Ishikawa (cell line): ENCODE data around the gene RAB8B.

Experiments
- CEBPB ChIP-seq: IDR thresholded peaks from 2 replicates; pipeline ENCODE4 v1.6.1; 2012
- CREB1 ChIP-seq: IDR thresholded peaks from 2 replicates; pipeline ENCODE4 v1.6.1; 2012; ENCODE audit warnings: low read depth
- EGR1 ChIP-seq: IDR thresholded peaks from 2 replicates; pipeline ENCODE4 v1.6.1; 2012
- EP300 ChIP-seq: IDR thresholded peaks from 2 replicates; pipeline ENCODE4 v1.6.1; 2012; ENCODE audit warnings: borderline replicate concordance
- FOXM1 ChIP-seq: IDR thresholded peaks from 2 replicates; pipeline ENCODE4 v1.6.1; 2012; ENCODE audit warnings: low read depth, borderline replicate concordance
- NFIC ChIP-seq: IDR thresholded peaks from 2 replicates; pipeline ENCODE4 v1.6.1; 2012
- RAD21 ChIP-seq: IDR thresholded peaks from 2 replicates; pipeline ENCODE4 v1.6.1; 2012; ENCODE audit warnings: low read depth
- TAF1 ChIP-seq: IDR thresholded peaks from 2 replicates; pipeline ENCODE4 v1.6.1; 2012; ENCODE audit warnings: low read depth, mild to moderate bottlenecking
- TCF12 ChIP-seq: IDR thresholded peaks from 2 replicates; pipeline ENCODE4 v1.6.1; 2012; ENCODE audit warnings: low read depth
- TEAD4 ChIP-seq: IDR thresholded peaks from 2 replicates; pipeline ENCODE4 v1.6.1; 2012
- YY1 ChIP-seq: IDR thresholded peaks from 2 replicates; pipeline ENCODE4 v1.6.1; 2012; ENCODE audit warnings: low read depth
- ZBTB7A ChIP-seq: IDR thresholded peaks from 2 replicates; pipeline ENCODE4 v1.6.1; 2012; ENCODE audit warnings: low read depth
- TF ChIP-seq, protein P1 (sequence below): IDR thresholded peaks from 2 replicates; pipeline ENCODE4 v1.6.1; 2012; ENCODE audit warnings: low read depth, mild to moderate bottlenecking
- TF ChIP-seq, protein P2 (sequence below): IDR thresholded peaks from 2 replicates; pipeline ENCODE4 v1.6.1; 2012
- TF ChIP-seq, protein P3 (sequence below): IDR thresholded peaks from 2 replicates; pipeline ENCODE4 v1.6.1; 2012

RAB8B gene

DNA sequence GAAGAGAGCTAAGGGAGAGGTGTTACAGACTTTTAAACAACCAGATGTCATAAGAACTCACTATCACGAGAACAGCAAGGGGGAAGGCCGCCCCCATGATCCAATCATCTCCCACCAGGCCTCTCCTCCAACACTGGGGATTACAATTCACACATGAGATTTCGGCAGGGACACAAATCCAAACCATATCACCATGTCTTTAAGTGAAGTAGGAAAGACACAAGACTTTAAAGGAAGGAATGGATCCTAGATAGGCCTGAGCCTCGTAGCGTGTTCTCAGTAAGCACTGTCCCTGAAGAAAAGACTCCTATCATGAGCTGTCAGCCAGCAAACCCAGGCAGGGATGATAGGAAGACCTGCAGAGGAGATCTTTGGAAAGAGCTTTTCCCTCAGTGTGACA lies 17.0 kb upstream of the RAB8B start:
- TF ChIP-seq EGR1, result no peak

DNA sequence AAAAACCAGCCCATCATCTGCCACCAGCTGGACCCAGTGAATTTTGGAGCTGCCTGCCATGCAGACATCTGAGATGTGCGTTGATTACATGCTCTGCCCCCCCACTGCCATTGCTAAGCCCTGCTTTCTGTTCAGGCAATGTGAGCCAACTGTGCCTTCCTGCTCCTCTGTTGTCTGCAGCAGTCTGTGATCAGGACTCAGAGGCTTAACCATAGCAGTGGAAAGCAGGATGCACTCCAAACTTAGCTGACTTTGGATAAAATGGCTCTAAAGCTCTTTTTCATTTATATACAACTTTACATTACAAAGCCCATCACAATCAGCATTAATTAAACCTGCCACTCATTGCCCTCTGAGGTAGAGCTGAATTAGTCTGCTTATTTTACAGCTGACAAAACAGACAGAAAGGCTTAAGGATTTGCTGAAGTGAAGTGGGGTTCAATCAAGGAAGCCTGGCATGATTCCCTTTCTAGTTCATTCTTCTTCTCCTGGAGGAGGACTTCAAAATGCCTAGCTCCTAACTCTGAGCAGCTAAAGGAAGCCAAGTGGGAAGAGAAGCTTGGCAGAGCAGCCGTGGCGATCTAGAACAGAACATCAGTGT lies 16.5 kb upstream of the RAB8B start:
- TF ChIP-seq, protein P1, sequence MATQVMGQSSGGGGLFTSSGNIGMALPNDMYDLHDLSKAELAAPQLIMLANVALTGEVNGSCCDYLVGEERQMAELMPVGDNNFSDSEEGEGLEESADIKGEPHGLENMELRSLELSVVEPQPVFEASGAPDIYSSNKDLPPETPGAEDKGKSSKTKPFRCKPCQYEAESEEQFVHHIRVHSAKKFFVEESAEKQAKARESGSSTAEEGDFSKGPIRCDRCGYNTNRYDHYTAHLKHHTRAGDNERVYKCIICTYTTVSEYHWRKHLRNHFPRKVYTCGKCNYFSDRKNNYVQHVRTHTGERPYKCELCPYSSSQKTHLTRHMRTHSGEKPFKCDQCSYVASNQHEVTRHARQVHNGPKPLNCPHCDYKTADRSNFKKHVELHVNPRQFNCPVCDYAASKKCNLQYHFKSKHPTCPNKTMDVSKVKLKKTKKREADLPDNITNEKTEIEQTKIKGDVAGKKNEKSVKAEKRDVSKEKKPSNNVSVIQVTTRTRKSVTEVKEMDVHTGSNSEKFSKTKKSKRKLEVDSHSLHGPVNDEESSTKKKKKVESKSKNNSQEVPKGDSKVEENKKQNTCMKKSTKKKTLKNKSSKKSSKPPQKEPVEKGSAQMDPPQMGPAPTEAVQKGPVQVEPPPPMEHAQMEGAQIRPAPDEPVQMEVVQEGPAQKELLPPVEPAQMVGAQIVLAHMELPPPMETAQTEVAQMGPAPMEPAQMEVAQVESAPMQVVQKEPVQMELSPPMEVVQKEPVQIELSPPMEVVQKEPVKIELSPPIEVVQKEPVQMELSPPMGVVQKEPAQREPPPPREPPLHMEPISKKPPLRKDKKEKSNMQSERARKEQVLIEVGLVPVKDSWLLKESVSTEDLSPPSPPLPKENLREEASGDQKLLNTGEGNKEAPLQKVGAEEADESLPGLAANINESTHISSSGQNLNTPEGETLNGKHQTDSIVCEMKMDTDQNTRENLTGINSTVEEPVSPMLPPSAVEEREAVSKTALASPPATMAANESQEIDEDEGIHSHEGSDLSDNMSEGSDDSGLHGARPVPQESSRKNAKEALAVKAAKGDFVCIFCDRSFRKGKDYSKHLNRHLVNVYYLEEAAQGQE, result no peak
- no peak for TF ChIP-seq ZBTB7A
- no peak for TF ChIP-seq RAD21
- TF ChIP-seq TAF1, result no peak
- TF ChIP-seq, protein P2, sequence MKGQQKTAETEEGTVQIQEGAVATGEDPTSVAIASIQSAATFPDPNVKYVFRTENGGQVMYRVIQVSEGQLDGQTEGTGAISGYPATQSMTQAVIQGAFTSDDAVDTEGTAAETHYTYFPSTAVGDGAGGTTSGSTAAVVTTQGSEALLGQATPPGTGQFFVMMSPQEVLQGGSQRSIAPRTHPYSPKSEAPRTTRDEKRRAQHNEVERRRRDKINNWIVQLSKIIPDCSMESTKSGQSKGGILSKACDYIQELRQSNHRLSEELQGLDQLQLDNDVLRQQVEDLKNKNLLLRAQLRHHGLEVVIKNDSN, result no peak
- no peak for TF ChIP-seq TCF12
- no peak for TF ChIP-seq CEBPB
- TF ChIP-seq, protein P3, sequence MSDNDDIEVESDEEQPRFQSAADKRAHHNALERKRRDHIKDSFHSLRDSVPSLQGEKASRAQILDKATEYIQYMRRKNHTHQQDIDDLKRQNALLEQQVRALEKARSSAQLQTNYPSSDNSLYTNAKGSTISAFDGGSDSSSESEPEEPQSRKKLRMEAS, result no peak
- TF ChIP-seq EGR1, result no peak
- no peak for TF ChIP-seq NFIC
- TF ChIP-seq TEAD4, result no peak
- TF ChIP-seq YY1, result no peak
- no peak for TF ChIP-seq CREB1
- no peak for TF ChIP-seq FOXM1
- TF ChIP-seq EP300, result no peak

DNA sequence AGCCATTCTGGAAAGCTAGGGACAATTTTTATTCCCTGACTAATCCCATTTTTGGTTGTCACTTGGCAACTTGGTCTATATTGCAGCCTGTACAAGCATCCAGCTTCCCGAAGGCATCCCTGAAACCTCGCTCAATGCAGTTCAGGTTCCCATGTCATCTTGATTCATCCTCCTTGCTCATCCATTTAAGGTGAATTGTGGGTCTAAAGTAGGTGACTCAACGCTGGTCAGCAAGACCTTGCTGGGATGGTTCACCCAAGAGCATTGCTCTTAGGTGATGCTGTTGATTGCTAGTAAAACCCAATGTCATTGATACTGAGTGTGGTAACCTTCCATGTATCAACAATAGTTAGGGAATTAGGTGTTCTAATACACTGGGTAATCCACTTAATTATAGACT lies 13.1 kb upstream of the RAB8B start:
- TF ChIP-seq, protein P1, result no peak
- TF ChIP-seq FOXM1 (no peak), CEBPB (no peak), EGR1 (no peak), EP300 (no peak), RAD21 (no peak), TCF12 (no peak), NFIC (no peak), CREB1 (no peak)

DNA sequence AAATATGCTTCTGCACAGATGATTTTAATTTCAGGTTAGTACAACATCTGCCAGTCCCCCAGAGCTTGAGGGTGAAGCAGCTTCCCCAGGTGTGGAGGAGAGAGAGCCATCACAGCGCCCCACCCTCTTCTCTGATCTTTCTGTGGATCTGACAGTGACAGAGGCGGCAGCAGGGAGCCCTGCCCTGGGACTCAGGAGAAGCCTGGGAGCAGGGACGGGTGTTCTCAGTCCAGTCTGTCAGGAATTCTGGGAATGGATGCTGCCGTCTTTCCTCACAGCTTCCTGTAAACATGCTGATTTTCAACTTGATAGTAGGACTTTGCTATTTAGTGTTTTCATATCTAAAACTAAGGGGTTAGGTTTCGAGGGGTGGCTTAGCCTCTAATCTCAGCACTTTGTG lies 11.4 kb upstream of the RAB8B start:
- TF ChIP-seq EP300, result no peak
- TF ChIP-seq TCF12, result no peak
- no peak for TF ChIP-seq FOXM1

DNA sequence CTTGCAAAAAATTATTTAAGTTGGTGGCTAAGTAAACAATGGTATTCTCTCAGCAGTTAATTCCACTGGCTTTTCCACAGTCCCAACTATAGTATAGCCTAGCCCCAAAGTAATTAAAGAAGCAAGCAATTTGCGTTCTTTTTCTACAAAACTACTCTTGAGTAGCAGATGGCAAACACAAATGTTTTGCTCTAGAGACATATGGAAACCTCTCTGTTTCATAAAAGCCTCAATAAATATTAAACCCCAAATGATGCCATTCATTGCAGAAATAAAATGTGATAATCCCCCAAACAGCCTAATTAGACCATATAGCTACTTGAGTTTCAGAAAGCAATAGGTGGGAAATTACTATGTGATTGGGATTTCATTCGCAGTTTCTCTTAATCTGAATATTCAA lies 8.7 kb upstream of the RAB8B start:
- TF ChIP-seq TEAD4, result no peak
- TF ChIP-seq, protein P3, result no peak
- no peak for TF ChIP-seq FOXM1
- TF ChIP-seq, protein P1, result no peak
- no peak for TF ChIP-seq CREB1
- TF ChIP-seq EP300, result no peak
- TF ChIP-seq CEBPB, result no peak
- no peak for TF ChIP-seq YY1
- TF ChIP-seq TCF12, result no peak
- TF ChIP-seq ZBTB7A, result no peak
- TF ChIP-seq TAF1, result no peak
- TF ChIP-seq, protein P2, result no peak
- TF ChIP-seq EGR1, result no peak
- no peak for TF ChIP-seq NFIC
- TF ChIP-seq RAD21, result no peak
